DLD1 (cell line): ENCODE data around the gene AKR1C3.
"Not testable (repeated sequence)": the region's sequence is repeated elsewhere in the genome, so short reads cannot be mapped to it uniquely, and the experiment has no call there.

Experiments used
- in situ Hi-C: cut with HindIII; loops from 2 replicates; pipeline ENCODE4 v1.10.0; 2017; ENCODE audit warnings: low sequenced_read_pairs

Gene AKR1C3

GRCh38 chr10:5094265-5095205 lies at the start of gene AKR1C3:
Gene AKR1C3, plus strand, starts transcription at chr10:5094414. Its CDS starts 31 bp downstream, at chr10:5094445.
- in situ Hi-C loops = no loop called here

GRCh38 chr10:5045095-5045494 lies 49.1 kb upstream of the AKR1C3 start:
- in situ Hi-C loops = no loop called here

DNA sequence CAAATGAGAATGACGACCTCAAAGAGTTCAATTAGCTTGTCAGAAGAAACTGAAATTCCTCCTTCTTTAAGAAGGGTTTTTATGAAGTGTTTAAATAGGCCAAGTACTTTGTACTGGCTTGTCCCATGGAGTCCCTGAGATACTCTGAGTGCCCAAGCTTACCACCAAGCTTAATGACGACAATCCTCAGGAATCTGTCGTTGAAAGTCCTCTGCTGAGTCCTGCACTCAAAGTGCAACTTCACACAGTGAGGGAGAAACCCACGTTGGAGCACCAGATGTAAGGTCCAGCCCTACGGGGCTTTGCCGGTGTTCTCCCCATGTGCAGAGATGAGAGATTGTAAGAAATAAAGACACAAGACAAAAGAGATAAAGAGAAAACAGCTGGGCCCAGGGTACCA lies 47.8 kb upstream of the AKR1C3 start:
- in situ Hi-C loops = no loop called here

DNA sequence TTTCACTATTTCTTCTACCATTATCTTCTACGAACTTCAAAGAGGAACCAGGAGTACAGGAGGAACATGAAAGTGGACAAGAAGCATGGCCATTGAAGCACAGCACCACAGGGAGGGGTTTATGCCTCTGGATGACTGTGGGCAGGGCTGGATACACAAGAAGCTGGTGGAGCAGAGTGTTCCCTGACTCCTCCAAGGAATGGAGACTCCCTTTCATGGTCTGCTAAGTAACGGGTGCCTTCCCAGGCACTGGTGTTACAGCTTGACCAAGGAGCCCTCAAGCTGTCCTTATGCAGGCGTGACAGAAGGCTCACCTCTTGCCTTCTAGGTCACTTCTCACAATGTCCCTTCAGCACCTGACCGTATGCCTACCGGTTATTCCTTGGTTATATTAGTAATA lies 47.2 kb upstream of the AKR1C3 start:
- in situ Hi-C loops = not testable (repeated sequence)

GRCh38 chr10:5047912-5048628 lies 46.1 kb upstream of the AKR1C3 start:
- in situ Hi-C loops = no loop called here

DNA sequence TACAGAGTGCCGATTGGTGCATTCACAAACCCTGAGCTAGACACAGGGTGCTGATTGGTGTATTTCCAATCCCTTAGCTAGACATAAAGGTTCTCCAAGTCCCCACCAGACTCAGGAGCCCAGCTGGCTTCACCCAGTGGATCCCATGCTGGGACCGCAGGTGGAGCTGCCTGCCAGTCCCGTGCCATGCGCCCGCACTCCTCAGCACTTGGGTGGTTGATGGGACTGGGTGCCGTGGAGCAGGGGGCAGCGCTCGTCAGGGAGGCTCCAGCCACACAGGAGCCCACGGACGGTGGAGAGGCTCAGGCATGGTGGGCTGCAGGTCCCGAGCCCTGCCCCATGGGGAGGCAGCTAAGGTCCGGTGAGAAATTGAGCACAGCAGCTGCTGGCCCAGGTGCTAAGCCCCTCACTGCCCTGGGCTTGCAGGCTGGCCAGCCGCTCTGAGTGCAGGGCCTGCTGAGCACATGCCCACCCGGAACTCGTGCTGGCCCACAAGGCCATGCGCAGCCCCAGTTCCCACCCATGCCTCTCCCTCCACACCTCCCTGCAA lies 41.2 kb upstream of the AKR1C3 start:
- in situ Hi-C loops = not testable (repeated sequence)

DNA sequence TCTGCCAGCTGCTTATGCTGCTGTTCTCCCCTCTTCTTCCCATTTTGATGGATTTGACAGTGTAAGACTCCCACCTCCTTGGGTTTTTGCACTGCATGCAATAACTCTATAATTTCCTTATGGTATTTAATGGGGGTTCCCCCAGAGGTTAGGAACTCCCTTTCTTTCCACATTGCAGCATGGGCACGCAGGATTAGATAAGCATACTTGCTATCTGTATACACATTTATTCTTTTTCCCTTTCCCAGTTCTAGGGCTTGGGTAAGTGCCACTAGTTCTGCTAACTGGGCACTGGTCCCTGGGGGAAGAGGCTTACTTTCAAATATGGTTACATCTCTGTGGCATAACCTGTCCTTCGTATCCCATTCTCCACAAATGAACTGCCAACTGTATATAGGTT lies 39.4 kb upstream of the AKR1C3 start:
- in situ Hi-C loops = not testable (repeated sequence)

DNA sequence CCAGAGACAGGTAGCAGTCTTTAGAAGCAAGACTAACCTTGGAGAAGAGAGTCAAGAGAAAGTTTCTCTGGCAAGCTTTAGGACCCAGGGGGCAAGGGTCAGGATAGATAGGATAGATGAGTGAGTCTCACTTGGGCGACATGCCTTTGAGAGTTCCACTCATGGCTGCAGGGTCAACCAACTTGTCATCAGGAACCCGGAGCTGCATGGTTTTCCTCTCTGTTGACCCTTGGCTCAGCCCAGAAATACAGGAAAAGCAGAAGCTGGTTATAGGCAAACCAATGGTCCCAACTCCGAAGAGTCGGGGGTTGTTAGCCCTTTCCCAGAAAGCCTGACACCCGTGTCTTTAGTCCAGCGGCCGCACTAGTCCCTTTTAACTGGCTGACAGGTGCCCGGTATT lies 34.9 kb upstream of the AKR1C3 start:
- in situ Hi-C loops = not testable (repeated sequence)

GRCh38 chr10:5060791-5061190 lies 33.4 kb upstream of the AKR1C3 start:
- in situ Hi-C loops = not testable (repeated sequence)

DNA sequence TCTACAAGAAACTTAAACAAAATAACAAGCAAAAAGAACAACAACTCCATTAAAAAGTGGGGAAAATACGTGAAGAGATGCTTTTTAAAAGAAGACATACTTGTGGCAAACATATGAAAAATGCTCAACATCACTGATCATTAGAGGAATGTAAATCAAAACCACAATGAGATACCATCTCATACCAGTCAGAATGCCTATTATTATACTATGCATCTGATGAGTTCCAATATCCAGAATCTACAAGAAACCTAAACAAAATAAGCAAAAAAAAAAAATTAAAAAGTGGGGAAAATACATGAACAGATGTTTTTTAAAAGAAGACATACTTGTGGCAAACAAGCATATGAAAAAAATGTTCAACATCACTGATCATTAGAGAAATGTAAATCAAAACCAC lies 29.6 kb upstream of the AKR1C3 start:
- in situ Hi-C loops = no loop called here

DNA sequence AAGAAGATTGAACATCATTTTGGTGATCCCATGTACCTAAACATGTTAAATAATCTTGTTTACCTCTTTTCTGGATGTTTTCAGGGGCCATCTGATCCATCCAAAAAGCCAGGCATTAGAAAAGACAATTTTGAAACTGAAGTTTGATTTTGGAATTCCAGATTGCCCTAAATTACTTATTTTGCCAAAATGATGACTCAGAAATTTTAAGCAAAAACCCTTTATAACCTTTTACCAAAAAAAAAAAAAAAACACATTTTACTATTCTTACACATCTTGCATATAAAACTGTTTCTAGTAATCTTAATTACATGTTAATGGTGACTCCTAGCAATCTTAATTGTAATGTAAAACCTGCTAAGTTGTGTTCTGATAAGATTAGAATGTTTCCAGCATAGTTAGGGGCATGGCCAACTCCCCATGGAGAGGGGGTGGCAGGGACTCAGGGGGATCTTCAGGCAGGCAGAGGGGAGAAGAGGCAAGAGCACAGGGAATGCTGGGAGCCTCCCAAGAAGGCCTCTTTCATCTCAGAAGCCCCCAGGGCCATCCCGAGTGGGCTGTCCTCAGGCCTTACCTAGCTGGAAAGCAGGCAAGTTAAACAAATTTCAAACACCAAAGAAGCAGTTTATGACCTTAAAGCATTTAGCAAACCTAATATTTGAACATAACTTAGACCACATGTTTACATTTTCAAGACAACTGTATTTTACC lies 25.8 kb upstream of the AKR1C3 start:
- in situ Hi-C loops = no loop called here

DNA sequence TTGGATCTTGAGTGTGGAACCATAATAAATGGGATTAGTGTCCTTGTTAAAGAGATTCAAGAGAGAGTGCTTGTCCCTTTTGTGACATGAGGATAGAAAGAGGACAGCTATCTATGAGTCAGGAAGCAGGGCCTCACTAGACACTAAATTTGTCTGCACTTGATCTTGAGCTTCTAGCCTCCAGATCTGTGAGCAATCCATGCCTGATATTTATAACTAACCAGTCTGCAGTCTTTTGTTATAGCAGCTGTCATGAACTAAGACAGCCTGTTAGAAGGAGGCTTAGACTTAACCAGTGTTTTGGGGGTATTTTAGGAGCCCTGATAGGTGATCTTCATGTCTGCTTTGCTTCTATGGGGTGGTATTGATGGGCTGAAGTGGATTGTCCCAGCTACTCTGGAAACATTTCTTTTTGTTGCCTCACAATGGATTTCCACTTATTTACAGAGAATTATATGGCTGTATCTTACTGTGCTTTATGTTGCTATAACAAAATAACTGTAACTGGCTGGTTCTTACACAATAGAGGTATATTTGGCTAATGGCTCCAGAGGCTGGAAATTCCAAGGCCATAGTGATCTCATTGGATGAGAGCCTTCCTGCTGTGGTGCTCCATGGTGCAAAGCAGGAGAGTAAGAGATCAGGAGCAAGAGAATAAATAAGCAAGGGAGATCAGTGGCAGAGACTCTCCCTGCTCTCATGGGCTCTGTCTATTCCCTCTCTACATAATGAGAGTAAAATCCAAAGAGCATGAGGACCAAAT lies 23.4 kb upstream of the AKR1C3 start:
- in situ Hi-C loops = no loop called here

DNA sequence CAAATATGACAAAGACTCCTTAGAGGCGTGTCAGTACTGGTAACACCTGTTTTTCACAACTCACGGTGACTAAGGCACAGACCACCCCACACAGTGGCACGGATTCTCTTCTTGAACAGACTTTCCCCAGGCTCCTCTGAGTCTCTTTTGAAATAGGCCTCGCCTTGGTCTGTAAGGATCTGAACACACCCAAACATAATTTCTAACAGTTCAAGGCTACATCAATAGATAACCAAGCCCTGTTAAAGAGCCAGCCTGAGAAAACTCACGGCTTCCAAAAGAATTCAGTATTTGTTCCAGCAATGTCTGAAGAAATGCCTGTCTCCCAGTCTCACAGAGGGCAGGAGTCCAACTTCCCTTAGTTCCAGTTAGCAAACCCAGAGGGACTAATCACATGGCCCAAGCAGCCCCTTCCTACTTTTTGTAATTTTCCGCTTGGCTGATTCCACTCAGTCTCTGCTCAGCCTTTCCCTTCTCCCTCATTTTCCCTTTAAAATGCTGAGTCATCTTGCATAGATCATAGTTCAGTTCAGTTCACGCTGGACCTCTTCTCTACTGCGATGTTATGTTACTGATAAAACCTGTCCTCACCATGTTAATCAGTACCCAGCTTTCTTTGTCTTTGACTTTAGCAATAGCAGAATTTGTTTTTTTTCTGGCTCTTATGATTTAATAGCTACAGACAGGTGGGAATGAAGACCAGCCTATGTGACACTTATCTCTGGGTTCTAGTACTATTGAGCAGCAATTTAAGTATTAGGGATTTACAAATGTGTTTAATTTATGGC lies 22.6 kb upstream of the AKR1C3 start:
- in situ Hi-C loops = no loop called here

DNA sequence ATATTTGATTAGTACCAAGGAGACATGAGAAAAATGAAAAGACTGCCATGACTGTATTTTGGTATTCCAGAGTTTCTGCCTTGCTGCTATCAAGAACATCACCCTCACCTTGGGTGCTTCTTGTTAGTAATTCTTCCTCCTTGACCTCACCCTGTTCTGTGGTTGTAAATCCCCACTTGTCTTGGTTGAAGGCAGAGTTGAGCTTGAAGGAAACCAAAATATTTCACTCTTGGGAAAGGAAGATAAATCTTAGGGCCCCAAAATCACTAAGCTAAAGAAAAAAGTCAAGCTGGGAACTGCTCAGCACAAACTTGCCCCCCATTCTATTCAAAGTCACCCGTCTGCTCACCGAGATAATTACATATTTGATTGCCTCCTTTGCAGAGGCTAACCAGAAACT lies 20.6 kb upstream of the AKR1C3 start:
- in situ Hi-C loops = no loop called here

GRCh38 chr10:5076615-5077014 lies 17.6 kb upstream of the AKR1C3 start:
- in situ Hi-C loops = no loop called here

- in situ Hi-C loops = no loop called here
These were observed 15.6 kb upstream of the AKR1C3 start for GRCh38 chr10:5078547-5079180.

DNA sequence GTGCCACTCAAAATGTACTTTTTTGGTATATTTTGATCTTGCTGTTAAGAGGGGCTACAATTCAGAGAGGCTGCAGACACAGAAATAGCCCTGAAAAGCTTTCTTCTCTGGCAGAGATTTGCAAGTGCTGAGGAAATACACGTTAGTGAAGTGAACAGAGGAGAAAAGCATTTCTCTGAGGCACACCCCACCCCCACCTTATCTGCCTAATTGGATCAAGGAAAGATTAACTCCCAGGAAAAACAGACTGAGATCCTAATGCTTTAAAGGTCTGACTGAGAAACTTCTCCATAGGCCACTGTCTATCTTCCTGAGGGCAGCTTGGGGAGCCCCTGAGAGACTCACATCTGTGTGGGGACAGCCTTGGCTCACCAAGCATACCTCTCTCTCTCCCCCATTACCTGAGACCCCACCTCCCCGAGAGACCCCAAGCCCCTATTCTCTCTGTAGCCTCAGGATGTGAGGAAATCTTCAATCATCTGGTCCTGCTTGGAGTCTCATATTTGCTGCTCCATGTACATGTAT lies 14.8 kb upstream of the AKR1C3 start:
- in situ Hi-C loops = no loop called here

DNA sequence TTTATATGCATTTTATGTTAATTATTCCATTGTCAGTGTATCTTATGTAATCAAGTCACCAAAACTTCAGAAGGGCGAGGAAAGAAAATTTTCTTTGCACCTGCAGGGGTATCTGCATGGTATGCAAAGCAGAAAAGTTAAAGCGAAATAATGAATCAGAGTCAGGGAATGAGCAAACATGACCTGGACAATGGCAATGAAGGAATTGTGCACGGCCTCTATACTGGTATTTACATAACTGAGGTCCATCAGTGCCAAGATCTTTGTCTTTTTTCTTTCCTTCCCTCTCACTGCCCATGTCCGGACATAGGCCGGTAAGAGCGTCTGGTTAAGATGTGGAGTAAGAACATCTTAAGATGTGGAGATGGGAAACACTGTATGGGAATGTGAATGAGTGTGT lies 14.4 kb upstream of the AKR1C3 start:
- in situ Hi-C loops = no loop called here

GRCh38 chr10:5081091-5081490 lies 13.1 kb upstream of the AKR1C3 start:
- in situ Hi-C loops = no loop called here
